HG02798 (cell line): ENCODE measurements around the gene MEIOSIN.

Source experiments
- ATAC-seq: cut with Tn5 transposase; IDR thresholded peaks from one replicate; pipeline ENCODE4 v1.9.1; 2021; ENCODE audit warnings: mild to moderate bottlenecking; ENCODE audit not compliant: unreplicated experiment, poor library complexity

Gene MEIOSIN

GRCh38 chr19:45777395-45777961 is 44.2 kb downstream of the MEIOSIN start:
- ATAC-seq: no peak

GRCh38 chr19:45778010-45778661 is 44.9 kb downstream of the MEIOSIN start:
- ATAC-seq: no peak

DNA sequence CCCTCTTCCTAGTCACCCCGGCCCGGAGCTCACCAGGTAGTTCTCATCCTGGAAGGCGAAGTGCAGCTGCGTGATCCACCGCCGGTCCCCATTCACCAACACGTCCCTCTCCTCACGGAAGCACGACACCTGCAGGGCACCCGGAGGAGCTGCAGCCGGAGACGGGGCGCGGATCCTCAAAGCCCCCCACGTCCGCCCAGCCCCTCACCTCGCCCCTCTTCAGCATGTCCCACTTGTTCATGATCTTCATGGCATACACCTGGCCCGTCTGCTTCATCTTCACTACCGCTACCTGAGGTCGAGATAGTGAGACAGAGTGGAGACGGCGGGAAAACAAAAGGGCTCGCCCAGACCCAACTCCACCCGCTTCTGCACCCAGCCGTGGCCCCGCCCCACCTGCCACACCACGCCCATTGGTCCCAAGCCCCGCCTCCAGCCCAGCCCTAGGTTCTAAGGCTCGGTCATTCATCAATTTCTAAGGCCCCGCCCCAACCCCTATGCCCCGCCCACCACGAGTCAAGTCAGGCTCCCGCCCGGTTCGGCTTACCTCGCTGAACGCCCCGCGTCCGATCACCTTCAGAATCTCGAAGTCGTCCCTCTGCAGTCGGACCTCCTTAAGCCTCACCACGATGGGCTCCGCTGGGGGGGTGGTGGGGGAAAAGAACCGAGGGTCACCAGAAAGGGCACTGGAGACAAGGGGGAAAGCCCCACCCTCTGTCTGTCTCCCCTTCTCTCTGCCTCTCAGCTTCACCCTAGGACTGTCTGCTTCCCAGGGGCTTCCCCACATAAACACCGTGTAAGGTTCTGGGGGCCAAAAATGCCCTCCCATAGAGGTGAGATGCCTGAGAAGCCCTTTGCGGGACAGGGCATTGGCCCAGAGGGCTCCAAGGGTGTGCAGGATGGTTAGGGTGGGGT is 46.2 kb downstream of the MEIOSIN start:
- ATAC-seq: peak; percentile 87

DNA sequence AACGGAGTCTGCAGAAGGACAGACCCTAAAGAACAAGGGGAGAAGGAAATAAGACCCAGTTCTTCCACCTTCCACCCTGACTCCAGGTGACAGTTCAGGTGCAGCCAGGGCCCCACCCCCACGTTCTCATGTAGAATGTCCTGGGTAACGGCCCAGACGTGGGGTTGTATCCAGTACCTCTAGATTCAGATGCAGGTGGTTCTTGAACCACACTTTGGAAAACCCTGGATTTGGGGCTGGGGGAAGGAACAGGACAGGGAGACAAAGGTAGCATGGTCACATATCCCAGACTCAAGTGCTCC is 46.9 kb downstream of the MEIOSIN start:
- ATAC-seq: no peak

DNA sequence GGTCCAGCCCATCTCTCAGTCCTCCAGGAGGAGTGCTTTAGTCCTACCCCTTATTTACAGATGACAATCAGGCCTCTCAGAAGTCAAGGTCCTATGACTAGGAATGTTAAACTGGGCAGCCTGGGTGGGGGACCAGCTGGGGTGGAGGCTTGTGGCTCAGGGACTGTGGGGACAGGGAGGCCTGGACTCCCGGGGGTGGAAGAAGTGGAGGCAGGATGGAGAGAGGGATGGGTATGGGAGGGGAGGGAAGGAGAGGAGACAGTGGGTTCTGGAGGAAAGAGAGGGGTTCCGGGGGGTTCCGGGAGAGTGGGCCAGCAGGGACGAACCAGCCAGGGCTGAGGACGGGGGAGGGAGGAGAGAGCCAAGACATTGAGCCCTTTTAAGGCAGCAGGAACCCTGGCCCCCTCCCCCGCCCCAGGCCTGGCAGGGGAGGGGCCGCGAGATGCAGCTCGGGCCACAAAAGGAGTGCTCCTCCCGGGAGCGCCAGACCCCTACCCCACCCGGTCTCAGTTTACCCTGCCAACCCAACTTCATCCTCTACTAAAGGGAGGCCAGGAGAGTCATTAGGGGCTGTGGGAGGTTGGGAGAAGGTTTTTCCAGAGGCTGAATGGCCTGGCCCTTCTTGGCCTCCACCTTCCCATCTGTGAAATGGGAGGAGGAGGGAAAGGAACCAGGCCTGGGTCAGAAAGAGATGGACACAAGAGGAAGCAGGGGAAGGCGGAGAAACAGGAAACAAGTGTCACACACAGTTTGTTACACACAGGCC is 47.4 kb downstream of the MEIOSIN start:
- no peak for ATAC-seq

DNA sequence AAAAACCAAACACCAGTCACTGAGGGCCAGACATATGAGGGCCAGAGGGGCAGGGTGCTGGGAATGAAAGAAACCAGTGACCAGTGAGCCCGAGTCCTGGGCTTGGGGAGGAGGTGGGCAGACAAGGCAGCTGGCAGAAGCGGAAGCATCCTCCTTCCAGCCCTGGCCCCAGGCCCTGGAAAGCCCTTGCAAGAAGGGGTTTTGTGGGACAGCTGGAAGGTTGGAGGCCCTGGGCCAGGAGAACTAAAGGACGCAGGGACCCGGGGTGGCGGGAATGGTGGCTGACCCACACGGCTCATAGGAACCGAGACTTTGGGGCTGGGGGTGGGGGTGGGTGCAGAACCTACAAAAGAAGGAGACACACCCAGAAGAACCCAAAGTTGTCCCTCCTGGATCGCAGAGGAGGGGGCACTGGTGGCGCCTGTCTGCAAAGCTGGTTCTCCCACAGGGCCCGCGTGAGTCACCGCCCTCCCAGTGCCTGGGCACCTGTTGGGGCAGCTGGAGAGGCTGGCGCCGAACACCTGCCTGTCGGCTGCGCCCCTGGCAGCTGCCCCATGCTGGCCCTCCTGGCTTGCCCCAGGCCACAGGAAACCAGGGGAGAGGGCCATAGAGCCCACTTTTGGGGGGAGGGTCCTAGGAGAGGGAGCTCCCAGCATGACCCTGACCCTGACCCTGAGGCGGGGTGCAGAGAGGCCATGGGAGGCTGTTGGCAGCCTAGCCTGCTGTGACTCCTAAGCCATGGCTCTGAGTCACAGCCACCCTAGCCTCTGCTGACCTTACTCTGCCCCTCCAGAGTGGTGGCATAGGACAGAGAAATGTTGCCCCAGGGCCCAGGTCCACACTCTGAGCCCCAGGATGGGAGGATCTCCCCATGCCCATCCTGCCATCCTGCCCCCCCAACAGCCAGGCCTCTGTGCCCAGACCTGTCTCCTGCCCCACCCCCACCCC is 48.2 kb downstream of the MEIOSIN start:
- no peak for ATAC-seq

DNA sequence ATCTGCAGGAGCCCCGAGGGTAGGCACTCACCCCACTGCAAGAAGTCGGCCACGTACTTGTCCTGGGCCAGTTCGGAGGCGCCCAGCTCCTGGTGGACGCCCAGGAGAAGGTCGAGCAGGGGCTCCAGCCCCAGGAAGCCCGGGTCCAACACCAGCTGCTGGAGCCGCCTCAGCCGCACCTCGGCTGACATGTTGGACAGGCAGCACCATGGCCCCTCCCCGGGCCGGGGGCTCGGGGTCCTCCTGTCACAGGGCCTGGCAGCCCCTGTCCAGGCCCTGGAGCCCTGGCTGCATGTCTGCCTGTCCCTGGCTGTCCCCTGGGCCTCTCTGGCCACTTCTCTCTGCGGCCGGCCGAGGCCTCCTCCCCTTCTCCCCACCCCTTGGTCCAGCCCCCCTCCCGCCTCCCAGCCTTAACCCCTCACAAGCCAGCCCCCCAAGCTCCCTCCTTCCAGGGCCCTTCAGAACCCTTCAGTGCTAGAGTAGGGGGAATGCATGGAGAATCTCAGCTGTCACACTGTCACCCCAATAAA is 49.0 kb downstream of the MEIOSIN start, which contains the start of gene DMPK:
Gene DMPK (minus strand): TSS at position 329 of the 530 bp plus-strand sequence. CDS start 138 bp downstream, at position 191.
- ATAC-seq: no peak

GRCh38 chr19:45782820-45783785 is 49.9 kb downstream of the MEIOSIN start:
- no peak for ATAC-seq

DNA sequence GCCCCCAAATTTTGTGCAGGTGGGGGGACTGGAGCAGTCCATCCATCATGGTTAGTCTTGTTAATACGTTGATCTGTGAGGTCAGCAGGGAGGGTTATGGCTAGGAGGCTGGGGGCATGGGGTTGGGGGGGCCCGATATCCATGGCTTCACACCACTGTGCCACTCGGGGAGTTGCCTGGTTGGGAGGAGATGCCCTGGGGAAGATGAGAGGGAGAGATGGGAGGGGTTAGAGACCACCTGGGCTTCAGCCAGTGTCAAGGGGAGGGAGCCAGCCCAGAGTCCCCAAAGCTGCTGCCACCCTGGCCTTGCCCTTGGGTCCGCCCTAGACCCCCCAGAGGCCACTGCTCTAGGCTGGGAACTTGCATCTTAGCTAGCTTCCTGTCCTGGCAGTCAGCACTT is 50.9 kb downstream of the MEIOSIN start:
- no peak for ATAC-seq

DNA sequence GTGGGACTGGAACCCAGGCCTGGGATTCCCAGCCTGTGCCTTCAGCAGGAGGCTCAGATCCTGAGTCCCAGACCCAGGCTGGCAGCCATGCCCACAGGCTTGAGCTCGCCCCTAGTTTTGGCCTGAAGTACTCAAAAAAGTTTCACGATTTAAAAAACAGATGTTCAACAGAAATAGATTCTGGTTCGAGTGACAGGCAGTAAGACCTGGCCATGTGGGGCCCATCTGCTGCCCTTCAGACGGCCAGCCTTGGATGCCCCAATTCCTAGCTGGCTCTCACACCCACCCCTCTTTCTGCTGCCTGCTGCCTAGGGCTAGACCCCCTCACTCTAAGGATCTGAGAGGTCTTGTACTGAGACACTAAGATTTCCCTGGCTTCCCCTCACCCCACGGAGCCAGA is 51.9 kb downstream of the MEIOSIN start:
- ATAC-seq: no peak

GRCh38 chr19:45785781-45786532 is 52.7 kb downstream of the MEIOSIN start:
- no peak for ATAC-seq

- no peak for ATAC-seq
These were observed 53.3 kb downstream of the MEIOSIN start for GRCh38 chr19:45786533-45786894.

DNA sequence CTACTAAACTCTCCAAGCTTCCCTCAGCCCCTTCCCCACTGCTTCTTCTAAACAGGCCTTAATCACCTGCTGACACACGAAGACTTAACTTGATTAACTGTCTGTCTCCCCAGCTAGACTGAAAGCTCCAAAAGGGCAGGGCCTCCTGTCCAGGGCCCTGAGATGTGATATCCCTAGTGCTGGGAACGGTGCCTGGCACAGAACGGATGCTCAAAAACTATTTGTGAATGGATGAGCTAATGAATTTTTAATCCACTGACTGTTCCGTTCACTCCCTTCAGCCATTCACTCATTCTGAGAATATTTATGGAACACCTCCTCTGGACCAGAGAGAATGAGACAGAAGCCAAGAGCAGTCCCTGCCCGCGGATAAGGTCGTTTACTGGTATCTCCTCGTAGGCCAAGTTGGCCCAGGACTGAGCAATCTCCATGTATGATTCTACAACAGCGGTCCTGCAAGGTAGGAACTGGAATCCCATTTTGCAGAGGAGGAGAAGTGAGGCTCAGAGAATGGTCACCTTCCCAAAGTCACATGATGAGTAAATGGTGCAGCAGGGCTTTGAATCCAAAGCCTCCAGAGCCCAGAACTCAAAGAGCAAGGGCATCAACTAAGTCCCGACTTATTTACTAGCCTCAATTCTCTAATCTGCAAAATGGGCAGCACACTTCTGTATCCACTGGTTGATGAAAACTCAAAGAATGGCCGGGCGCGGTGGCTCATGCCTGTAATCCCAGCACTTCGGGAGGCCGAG is 56.0 kb downstream of the MEIOSIN start:
- no peak for ATAC-seq

DNA sequence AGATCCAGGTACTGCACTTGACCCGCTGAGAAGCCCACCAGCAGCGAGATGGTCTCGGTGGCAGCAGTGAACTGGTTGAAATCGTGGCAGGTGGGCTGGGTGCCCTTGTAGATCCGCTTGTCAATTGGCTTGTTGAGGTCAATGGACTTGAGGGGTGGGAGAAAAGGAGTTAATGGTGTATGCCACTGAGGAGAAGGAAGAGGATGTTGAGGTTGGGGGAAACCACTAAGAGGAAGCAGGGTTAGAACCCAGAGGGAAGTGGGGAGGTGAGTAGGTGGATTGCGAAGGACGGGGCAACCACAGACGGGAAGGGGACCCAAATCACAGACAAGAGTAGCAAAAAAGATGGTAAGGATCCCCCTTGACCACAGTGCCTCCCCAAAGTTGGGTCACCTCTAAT is 57.7 kb downstream of the MEIOSIN start:
- ATAC-seq: no peak

DNA sequence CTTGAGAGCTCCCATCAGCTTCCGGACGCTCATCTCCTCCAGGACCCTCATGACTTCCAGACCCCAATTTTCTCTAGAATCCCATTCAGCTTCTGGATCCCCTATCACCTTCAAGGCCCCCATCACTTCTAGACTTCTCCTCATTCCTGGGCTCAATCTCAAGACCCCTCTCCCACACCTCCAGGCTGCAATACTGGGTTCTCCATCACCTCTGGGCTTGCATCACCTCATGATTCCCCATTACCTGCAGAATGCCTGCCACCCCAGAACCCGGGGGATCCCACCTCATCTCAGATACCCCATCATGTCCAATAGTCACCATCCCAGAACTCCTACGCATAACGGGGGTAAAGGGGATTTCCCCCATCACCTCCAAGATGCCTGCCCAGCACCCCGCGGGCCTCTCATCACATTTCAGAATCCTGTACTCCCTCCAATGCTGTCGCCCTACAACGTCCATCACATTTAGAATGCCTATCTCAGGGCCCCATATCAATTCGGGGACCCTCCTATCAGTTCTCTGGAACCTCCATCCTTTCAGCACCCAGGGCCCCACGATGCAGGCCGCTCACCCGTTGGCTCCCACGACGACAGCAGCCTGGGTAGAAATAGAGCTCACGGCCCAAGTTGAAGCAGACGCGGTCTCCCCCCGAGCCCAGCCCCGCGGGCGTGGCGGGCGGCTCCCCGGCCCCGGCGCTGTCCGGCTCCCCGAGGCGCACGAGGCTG is 58.7 kb downstream of the MEIOSIN start:
- ATAC-seq: no peak

DNA sequence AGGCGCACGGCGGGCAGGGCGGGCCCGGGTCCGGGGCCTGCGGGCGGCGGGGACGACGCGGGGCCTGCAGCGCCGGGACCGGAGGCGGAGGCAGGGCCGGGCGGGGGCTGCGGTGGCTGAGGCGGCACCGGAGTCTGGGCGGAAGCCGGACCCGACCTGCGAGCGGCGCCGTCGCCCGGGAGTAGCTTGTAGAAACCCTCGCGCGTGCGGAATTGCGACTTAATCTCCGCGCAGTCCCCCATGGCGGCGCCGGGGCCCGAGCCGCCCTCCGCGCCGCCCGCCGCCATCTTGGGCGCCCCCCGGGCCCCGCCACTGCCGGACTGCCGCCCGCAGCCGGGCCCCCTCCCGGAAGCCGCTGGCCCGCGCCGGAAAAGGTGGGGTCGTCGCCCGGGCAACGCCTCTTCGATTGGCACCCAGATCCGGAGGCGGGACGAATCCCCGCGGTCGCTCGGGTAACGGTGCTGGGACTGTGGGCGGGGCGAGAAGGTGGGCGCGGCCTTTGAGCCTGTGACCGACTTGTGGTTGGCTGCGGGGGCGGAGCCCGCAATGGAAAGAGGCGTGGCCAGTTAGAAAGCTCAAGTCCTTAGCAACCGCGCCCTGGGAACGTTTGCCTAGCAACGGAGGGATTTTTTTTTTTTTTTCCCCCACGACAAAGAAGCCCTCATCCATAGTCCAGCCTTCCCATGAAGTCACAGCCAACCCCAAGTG is 59.4 kb downstream of the MEIOSIN start, which contains the start of gene DMWD:
Gene DMWD (minus strand): TSS at position 376 of the 708 bp plus-strand sequence. CDS start 89 bp downstream, at position 287.
- ATAC-seq: peak; percentile 97
